Measurements from ENCODE around the gene RPS14.
"Not testable (repeated sequence)": the region's sequence is repeated elsewhere in the genome, so short reads cannot be mapped to it uniquely, and the experiment has no call there.

RPS14 gene

GRCh38 chr5:150431048-150431447, 18.5 kb downstream of the RPS14 start:
- no peak for TF ChIP-seq CTCF (IDR thresholded peaks at IDR 0.05; ENCODE audit: low read depth, low read length)

GRCh38 chr5:150429410-150429873, 20.1 kb downstream of the RPS14 start:
- H3K4me3 ChIP-seq (ENCODE audit: low read depth, low read length) = no peak overlapping the region
- in situ Hi-C loops (cut with HindIII; ENCODE audit: low sequenced_read_pairs) = no loop called here
- TF ChIP-seq CTCF (IDR thresholded peaks at IDR 0.05; ENCODE audit: low read depth, low read length) = no peak

More at GRCh38 chr5:150431048-150431447, 18.5 kb downstream of the RPS14 start:
- no peak overlapping the region for H3K4me3 ChIP-seq (ENCODE audit: low read depth, low read length)
- no peak for DNase-seq (ENCODE audit: low read depth, low spot score)
- in situ Hi-C loops (cut with HindIII; ENCODE audit: low sequenced_read_pairs) = no loop called here

GRCh38 chr5:150428978-150429377, 20.6 kb downstream of the RPS14 start:
- no peak for DNase-seq (ENCODE audit: low read depth, low spot score)
- no peak for TF ChIP-seq CTCF (IDR thresholded peaks at IDR 0.05; ENCODE audit: low read depth, low read length)
- in situ Hi-C loops (cut with HindIII; ENCODE audit: low sequenced_read_pairs) = no loop called here
- no peak overlapping the region for H3K4me3 ChIP-seq (ENCODE audit: low read depth, low read length)

More at GRCh38 chr5:150429410-150429873, 20.1 kb downstream of the RPS14 start:
- DNase-seq (ENCODE audit: low read depth, low spot score) = no peak

- in situ Hi-C loops (cut with HindIII; ENCODE audit: low sequenced_read_pairs) = no loop called here
- H3K4me3 ChIP-seq (ENCODE audit: low read depth, low read length) = no peak overlapping the region
- DNase-seq (ENCODE audit: low read depth, low spot score) = peak; percentile 41
- no peak for TF ChIP-seq CTCF (IDR thresholded peaks at IDR 0.05; ENCODE audit: low read depth, low read length)
These were observed 21.2 kb downstream of the RPS14 start for GRCh38 chr5:150428106-150428876.

- H3K4me3 ChIP-seq (ENCODE audit: low read depth, low read length); in situ Hi-C loops (cut with HindIII; ENCODE audit: low sequenced_read_pairs); DNase-seq (ENCODE audit: low read depth, low spot score): not testable (repeated sequence)
These were observed 23.4 kb downstream of the RPS14 start for GRCh38 chr5:150426165-150426564.

GRCh38 chr5:150422758-150423157, 26.8 kb downstream of the RPS14 start:
- TF ChIP-seq CTCF (IDR thresholded peaks at IDR 0.05; ENCODE audit: low read depth, low read length) = no peak
- in situ Hi-C loops (cut with HindIII; ENCODE audit: low sequenced_read_pairs) = no loop called here
- no peak overlapping the region for H3K4me3 ChIP-seq (ENCODE audit: low read depth, low read length)
- DNase-seq (ENCODE audit: low read depth, low spot score) = no peak

GRCh38 chr5:150422075-150422474, 27.5 kb downstream of the RPS14 start:
- no peak for TF ChIP-seq CTCF (IDR thresholded peaks at IDR 0.05; ENCODE audit: low read depth, low read length)
- H3K4me3 ChIP-seq (ENCODE audit: low read depth, low read length) = no peak overlapping the region
- in situ Hi-C loops (cut with HindIII; ENCODE audit: low sequenced_read_pairs) = no loop called here
- DNase-seq (ENCODE audit: low read depth, low spot score) = no peak
